ENCODE data around the gene ROBO4. TPM values are rescaled to one million over a fixed set of nuclear protein-coding genes. Genes with fewer than 3 reads are reported as not detected.

Gene ROBO4
- total and polyA plus RNA-seq, 2 of the 13 experiments (the other 11 are each of a cell fraction or from before 2014, with no cell fraction given): 0.07 to 1.1 TPM

GRCh38 chr11:124934862-124935547 lies 37.3 kb upstream of the ROBO4 start (continued):
- no peak for TF ChIP-seq ZNF556 (CRISPR knock-in tag; IDR thresholded peaks at IDR 0.05; ENCODE audit: borderline replicate concordance)
- TF ChIP-seq ZNF441 (CRISPR knock-in tag; IDR thresholded peaks at IDR 0.05; ENCODE audit: borderline replicate concordance): no peak
- TF ChIP-seq FOXM1 (CRISPR knock-in tag; IDR thresholded peaks at IDR 0.05): no peak
- no peak for TF ChIP-seq HBP1 (CRISPR knock-in tag; IDR thresholded peaks at IDR 0.05; ENCODE audit: low read depth)
- TF ChIP-seq, protein P1, sequence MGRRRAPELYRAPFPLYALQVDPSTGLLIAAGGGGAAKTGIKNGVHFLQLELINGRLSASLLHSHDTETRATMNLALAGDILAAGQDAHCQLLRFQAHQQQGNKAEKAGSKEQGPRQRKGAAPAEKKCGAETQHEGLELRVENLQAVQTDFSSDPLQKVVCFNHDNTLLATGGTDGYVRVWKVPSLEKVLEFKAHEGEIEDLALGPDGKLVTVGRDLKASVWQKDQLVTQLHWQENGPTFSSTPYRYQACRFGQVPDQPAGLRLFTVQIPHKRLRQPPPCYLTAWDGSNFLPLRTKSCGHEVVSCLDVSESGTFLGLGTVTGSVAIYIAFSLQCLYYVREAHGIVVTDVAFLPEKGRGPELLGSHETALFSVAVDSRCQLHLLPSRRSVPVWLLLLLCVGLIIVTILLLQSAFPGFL (CRISPR knock-in tag; IDR thresholded peaks at IDR 0.05): no peak
- no peak for TF ChIP-seq ARNT2 (CRISPR knock-in tag; IDR thresholded peaks at IDR 0.05; ENCODE audit: low read depth)
- TF ChIP-seq ATF5 (CRISPR knock-in tag; IDR thresholded peaks at IDR 0.05; ENCODE audit: low read depth): no peak
- no peak for TF ChIP-seq ZNF639 (CRISPR knock-in tag; conservative IDR thresholded peaks at IDR 0.05)
- TF ChIP-seq, protein P2, sequence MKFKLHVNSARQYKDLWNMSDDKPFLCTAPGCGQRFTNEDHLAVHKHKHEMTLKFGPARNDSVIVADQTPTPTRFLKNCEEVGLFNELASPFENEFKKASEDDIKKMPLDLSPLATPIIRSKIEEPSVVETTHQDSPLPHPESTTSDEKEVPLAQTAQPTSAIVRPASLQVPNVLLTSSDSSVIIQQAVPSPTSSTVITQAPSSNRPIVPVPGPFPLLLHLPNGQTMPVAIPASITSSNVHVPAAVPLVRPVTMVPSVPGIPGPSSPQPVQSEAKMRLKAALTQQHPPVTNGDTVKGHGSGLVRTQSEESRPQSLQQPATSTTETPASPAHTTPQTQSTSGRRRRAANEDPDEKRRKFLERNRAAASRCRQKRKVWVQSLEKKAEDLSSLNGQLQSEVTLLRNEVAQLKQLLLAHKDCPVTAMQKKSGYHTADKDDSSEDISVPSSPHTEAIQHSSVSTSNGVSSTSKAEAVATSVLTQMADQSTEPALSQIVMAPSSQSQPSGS (CRISPR knock-in tag; IDR thresholded peaks at IDR 0.05): no peak
- no peak for TF ChIP-seq SNAPC2 (CRISPR knock-in tag; IDR thresholded peaks at IDR 0.05)
- no peak for TF ChIP-seq ZNF777 (CRISPR knock-in tag; IDR thresholded peaks at IDR 0.05)
- no peak for TF ChIP-seq GZF1 (CRISPR knock-in tag; IDR thresholded peaks at IDR 0.05)
- TF ChIP-seq, protein P3, sequence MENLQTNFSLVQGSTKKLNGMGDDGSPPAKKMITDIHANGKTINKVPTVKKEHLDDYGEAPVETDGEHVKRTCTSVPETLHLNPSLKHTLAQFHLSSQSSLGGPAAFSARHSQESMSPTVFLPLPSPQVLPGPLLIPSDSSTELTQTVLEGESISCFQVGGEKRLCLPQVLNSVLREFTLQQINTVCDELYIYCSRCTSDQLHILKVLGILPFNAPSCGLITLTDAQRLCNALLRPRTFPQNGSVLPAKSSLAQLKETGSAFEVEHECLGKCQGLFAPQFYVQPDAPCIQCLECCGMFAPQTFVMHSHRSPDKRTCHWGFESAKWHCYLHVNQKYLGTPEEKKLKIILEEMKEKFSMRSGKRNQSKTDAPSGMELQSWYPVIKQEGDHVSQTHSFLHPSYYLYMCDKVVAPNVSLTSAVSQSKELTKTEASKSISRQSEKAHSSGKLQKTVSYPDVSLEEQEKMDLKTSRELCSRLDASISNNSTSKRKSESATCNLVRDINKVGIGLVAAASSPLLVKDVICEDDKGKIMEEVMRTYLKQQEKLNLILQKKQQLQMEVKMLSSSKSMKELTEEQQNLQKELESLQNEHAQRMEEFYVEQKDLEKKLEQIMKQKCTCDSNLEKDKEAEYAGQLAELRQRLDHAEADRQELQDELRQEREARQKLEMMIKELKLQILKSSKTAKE (CRISPR knock-in tag; IDR thresholded peaks at IDR 0.05; ENCODE audit: borderline replicate concordance): no peak
- no peak for TF ChIP-seq HOXA3 (CRISPR knock-in tag; IDR thresholded peaks at IDR 0.05)
- TF ChIP-seq MTA1 (CRISPR knock-in tag; IDR thresholded peaks at IDR 0.05; ENCODE audit: borderline replicate concordance): no peak
- 0 out of 2 replicates have a peak, but pooled peaks have one; percentile 23 for TF ChIP-seq NR2C2 (CRISPR knock-in tag; IDR thresholded peaks at IDR 0.05; ENCODE audit: borderline replicate concordance)
- no peak for TF ChIP-seq ZNF773 (CRISPR knock-in tag; IDR thresholded peaks at IDR 0.05; ENCODE audit: borderline replicate concordance)

All from HepG2 (cell line).